Breast epithelium (tissue), 3 donors: Measurements from ENCODE around the gene UQCRH.

ENCODE experiments used
- CTCF ChIP-seq, 3 donors: fragments of 450-650 bp; IDR thresholded peaks; one replicate each; pipeline ENCODE4 v1.5.1; 2016 to 2017; ENCODE audit warnings: antibody characterized with exemption in 3 of 3, mild to moderate bottlenecking in 3 of 3, moderate library complexity in 3 of 3
- POLR2A ChIP-seq: fragments of 450-650 bp; IDR thresholded peaks from one replicate; pipeline ENCODE4 v1.6.1; 2016; ENCODE audit warnings: antibody characterized with exemption, mild to moderate bottlenecking, moderate library complexity
- POLR2AphosphoS5 ChIP-seq, 3 donors: sonication (generic); formaldehyde crosslinking; IDR thresholded peaks; one replicate each; pipeline ENCODE4 v1.6.1; 2017; ENCODE audit warnings: antibody characterized with exemption in 3 of 3

- TF ChIP-seq CTCF (IDR thresholded peaks at IDR 0.05) (no peak), POLR2AphosphoS5 (IDR thresholded peaks at IDR 0.05) (no peak), POLR2A (no peak)
These were observed 22.5 kb upstream of the UQCRH start for GRCh38 chr1:46281021-46281420.
